H1 (cell line): ENCODE measurements around the gene PBXIP1. TPM values are rescaled to one million over a fixed set of nuclear protein-coding genes. Genes with fewer than 3 reads are reported as not detected.

Experiments
- BCL11A ChIP-seq, 2 experiments: IDR thresholded peaks; one replicate each; pipeline ENCODE4 v1.6.1; 2011; ENCODE audit warnings: low read depth in 2 of 2, low read length in 2 of 2, mild to moderate bottlenecking in 2 of 2
- BRCA1 ChIP-seq: IDR thresholded peaks from 2 replicates; pipeline ENCODE4 v1.6.1; 2012; ENCODE audit warnings: low read depth, low read length, improper control_type of control experiment
- CBX8 ChIP-seq: fragments of 300-800, 300-1000 bp; sonication (generic); IDR thresholded peaks from 2 replicates; pipeline ENCODE4 v1.7.1; 2016; ENCODE audit warnings: low read depth, low read length, borderline replicate concordance
- KDM1A ChIP-seq: fragments of 200-600, 300-600 bp; sonication (generic); IDR thresholded peaks from 2 replicates; pipeline ENCODE4 v1.7.1; 2016; ENCODE audit warnings: mild to moderate bottlenecking, low read length, borderline replicate concordance
- KDM4A ChIP-seq: IDR thresholded peaks from one replicate; pipeline ENCODE4 v1.7.1; 2012; ENCODE audit warnings: low read depth, mild to moderate bottlenecking, moderate library complexity, low read length, inconsistent platforms; ENCODE audit not compliant: severe bottlenecking
- NANOG ChIP-seq: IDR thresholded peaks from 2 replicates; pipeline ENCODE4 v1.6.1; 2011; ENCODE audit warnings: low read length, low read depth, mild to moderate bottlenecking, inconsistent platforms; ENCODE audit not compliant: insufficient read depth, poor library complexity, severe bottlenecking
- POLR2AphosphoS5 ChIP-seq: IDR thresholded peaks from 2 replicates; pipeline ENCODE4 v1.6.1; 2011; ENCODE audit warnings: low read depth, low read length
- RAD21 ChIP-seq, 2 experiments: IDR thresholded peaks in 1 of 2; conservative IDR thresholded peaks in 1 of 2; 2 replicates each; pipeline ENCODE4 v1.6.1; 2011; ENCODE audit warnings: low read depth in 2 of 2, low read length in 2 of 2, improper control_type of control experiment in 1 of 2, inconsistent platforms in 1 of 2, mild to moderate bottlenecking in 1 of 2, moderate library complexity in 1 of 2
- RBBP5 ChIP-seq: IDR thresholded peaks from 2 replicates; pipeline ENCODE4 v1.7.1; 2012; ENCODE audit warnings: low read depth, mild to moderate bottlenecking, inconsistent platforms, low read length, moderate library complexity, borderline replicate concordance
- RFX5 ChIP-seq: IDR thresholded peaks from 2 replicates; pipeline ENCODE4 v1.6.1; 2011; ENCODE audit warnings: low read depth, low read length, improper control_type of control experiment, borderline replicate concordance
- RXRA ChIP-seq: IDR thresholded peaks from 2 replicates; pipeline ENCODE4 v1.6.1; 2011; ENCODE audit warnings: low read depth, mild to moderate bottlenecking, low read length, moderate library complexity; ENCODE audit not compliant: insufficient read depth
- SIRT6 ChIP-seq: IDR thresholded peaks from one replicate; pipeline ENCODE4 v1.7.1; 2012; ENCODE audit warnings: low read length, inconsistent platforms
- SIX5 ChIP-seq: IDR thresholded peaks from 2 replicates; pipeline ENCODE4 v1.6.1; 2011; ENCODE audit warnings: mild to moderate bottlenecking, low read depth, low read length
- SP2 ChIP-seq: IDR thresholded peaks from 2 replicates; pipeline ENCODE4 v1.6.1; 2012; ENCODE audit warnings: mild to moderate bottlenecking, low read length, inconsistent platforms
- SRF ChIP-seq: IDR thresholded peaks from 2 replicates; pipeline ENCODE4 v1.6.1; 2011; ENCODE audit warnings: mild to moderate bottlenecking, low read depth, low read length, moderate library complexity
- SUZ12 ChIP-seq: fragments of 200-600 bp; sonication (generic); IDR thresholded peaks from 2 replicates; pipeline ENCODE4 v1.6.1; 2012; ENCODE audit warnings: mild to moderate bottlenecking, inconsistent platforms, low read length, moderate library complexity, mixed read lengths
- TCF12 ChIP-seq: IDR thresholded peaks from 2 replicates; pipeline ENCODE4 v1.6.1; 2011; ENCODE audit warnings: low read depth, mild to moderate bottlenecking, low read length
- TEAD4 ChIP-seq: IDR thresholded peaks from 2 replicates; pipeline ENCODE4 v1.6.1; 2012; ENCODE audit warnings: low read depth, low read length, inconsistent platforms, mixed read lengths
- USF2 ChIP-seq: IDR thresholded peaks from 2 replicates; pipeline ENCODE4 v1.6.1; 2011; ENCODE audit warnings: low read length, improper control_type of control experiment
- polyA plus RNA-seq, 7 experiments: library from polyadenylated mRNA; depleted of rRNA in 3 of 7; stranded (reverse) in 5 of 7; unstranded in 2 of 7; fragments of >200 nt in 5 of 7; fragments of 200-250 nt in 2 of 7; gene quantifications; 1 replicate in 5 of 7; 2 replicates in 1 of 7; 4 replicates in 1 of 7; pipeline versions ENCODE4 v1.2.1 to v1.2.3, GENCODE V29; 2011 to 2013; ENCODE audit warnings: missing spikeins in 2 of 7, mixed read lengths in 2 of 7
- total RNA-seq: library from RNA; stranded (reverse); fragmentation: NEBNext Ultra II Directional; extraction: Animal tissue kit (Norgen Biotek cat#: 25700); gene quantifications from 2 replicates; pipeline ENCODE4 v1.2.1, GENCODE V29; 2021
- TF ChIP-seq, protein P1 (sequence below): IDR thresholded peaks from 2 replicates; pipeline ENCODE4 v1.6.1; 2012; ENCODE audit warnings: inconsistent platforms
- TF ChIP-seq, protein P2 (sequence below): IDR thresholded peaks from 2 replicates; pipeline ENCODE4 v1.6.1; 2011; ENCODE audit warnings: low read depth, mild to moderate bottlenecking, low read length; ENCODE audit not compliant: insufficient read depth

The PBXIP1 gene
- total and polyA plus RNA-seq, 2 of the 8 experiments (the other 6 are each of a cell fraction or from before 2014, with no cell fraction given): 12.0 to 19.8 TPM

DNA sequence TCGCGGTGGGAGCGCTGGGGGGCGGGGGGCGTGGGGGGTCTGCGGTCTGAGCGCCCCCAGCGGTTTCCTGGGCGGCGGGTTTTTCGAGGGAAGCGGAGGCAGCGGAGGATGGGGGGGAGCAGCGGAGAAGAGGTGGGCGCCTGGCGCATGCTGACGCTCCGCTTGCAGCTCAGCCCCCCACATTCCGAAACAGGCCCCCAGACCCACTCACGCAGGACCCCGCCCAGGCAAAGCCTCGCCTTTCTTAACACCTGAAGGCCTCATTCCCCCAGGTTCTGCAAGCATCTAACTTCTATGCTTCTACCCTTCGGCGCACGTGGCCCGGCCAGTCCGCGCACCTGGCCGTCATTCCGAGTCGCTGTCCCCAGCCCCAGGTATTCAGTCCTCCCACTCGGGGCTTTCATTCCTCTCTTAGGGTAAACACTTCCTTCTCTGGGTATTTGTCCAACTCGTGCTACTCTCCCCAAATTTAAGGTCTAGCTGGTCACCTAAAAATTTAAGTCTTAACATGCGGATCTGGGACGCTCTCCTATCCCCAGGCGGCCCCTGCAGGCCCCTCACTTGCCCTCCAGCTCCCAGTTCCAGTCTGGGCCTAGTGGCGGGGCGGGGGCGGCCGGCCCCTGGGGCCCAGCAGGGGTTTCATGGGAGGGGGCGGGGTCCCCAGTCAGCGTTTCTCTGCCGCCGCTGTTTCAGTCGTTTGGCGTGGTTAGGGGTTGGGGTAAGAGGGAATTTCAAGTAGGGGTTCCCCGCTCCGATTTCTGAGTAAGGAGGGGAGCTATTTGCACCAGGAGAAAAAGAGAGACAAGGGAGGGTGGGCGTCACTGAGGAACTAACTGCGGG, 43.9 kb upstream of the PBXIP1 start (continued):
- TF ChIP-seq BCL11A (IDR thresholded peaks at IDR 0.05; ENCODE audit: low read depth in 2 of 2, low read length in 2 of 2) (no peak), CBX8 (no peak), SIRT6 (no peak), POLR2AphosphoS5 (no peak), RBBP5 (no peak), KDM4A (peak; percentile 33), SUZ12 (no peak), RAD21 (IDR thresholded peaks at IDR 0.05 in 1 of 2, conservative IDR thresholded peaks at IDR 0.05 in 1 of 2; ENCODE audit: low read depth in 2 of 2, low read length in 2 of 2) (no peak), SRF (no peak), SP2 (no peak), TCF12 (peak; percentile 48; the same call in 1 of the 2 replicates), NANOG (no peak), BRCA1 (no peak), RFX5 (no peak), SIX5 (no peak), USF2 (0 out of 2 replicates have a peak, but pooled peaks have one; percentile 13), RXRA (no peak), KDM1A (peak; percentile 7; the same call in 1 of the 2 replicates), TEAD4 (no peak)
- TF ChIP-seq, protein P1, sequence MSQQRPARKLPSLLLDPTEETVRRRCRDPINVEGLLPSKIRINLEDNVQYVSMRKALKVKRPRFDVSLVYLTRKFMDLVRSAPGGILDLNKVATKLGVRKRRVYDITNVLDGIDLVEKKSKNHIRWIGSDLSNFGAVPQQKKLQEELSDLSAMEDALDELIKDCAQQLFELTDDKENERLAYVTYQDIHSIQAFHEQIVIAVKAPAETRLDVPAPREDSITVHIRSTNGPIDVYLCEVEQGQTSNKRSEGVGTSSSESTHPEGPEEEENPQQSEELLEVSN: peak; percentile 95
- TF ChIP-seq, protein P2, sequence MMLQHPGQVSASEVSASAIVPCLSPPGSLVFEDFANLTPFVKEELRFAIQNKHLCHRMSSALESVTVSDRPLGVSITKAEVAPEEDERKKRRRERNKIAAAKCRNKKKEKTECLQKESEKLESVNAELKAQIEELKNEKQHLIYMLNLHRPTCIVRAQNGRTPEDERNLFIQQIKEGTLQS: no peak
- TF ChIP-seq, all 59 proteins: peak for 16
